Measurements from ENCODE around the gene EIPR1.
"Not testable (repeated sequence)": the region's sequence is repeated elsewhere in the genome, so short reads cannot be mapped to it uniquely, and the experiment has no call there.

Gene EIPR1

DNA sequence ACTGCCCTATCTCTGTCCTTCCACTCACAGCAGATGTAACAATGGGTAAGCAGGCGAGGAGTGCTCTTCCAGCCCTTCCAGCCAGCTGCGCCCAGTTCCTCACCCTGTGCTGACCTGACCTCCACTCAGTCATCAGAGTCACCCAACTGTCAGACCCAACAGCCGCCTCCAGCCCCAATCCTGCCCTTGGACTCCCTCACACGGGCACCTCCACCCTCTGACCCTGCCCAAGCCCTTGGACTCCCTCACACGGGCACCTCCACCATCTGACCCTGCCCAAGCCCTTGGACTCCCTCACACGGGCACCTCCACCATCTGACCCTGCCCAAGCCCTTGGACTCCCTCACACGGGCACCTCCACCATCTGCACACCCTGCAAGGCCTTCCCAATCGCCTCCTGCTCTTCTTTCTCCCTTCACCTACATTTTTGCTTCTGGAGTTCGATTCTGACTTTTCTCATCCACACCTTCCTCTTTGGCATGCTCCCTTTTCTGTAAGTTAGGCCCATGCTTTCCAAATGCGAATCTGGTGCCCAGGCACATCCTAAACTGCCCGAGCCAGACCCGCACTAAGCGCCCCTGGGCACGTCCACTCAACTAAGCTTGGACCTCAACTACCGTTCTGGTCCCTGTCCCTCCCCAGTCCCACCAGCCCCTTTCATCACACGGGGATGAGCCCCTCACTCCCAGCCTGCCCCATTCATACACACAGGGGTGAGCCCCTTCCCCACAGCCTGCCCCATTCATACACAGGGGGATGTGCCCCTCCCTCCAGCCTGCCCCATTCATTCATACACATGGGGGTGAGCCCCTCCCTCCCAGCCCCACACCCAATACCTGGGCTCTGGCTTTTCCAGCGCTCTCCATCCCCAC is 15.9 kb downstream of the EIPR1 start:
- H3K4me3 ChIP-seq (ENCODE audit: low read length), result no peak overlapping the region
- DNase-seq (ENCODE audit: low read depth), result no peak
- no peak for TF ChIP-seq CTCF (IDR thresholded peaks at IDR 0.05; ENCODE audit: insufficient read depth, low read depth, low read length, missing control alignments)

- DNase-seq (ENCODE audit: low read depth), result no peak
- no peak for TF ChIP-seq CTCF (IDR thresholded peaks at IDR 0.05; ENCODE audit: insufficient read depth, low read depth, low read length, missing control alignments)
- no peak overlapping the region for H3K4me3 ChIP-seq (ENCODE audit: low read length)
Observed at GRCh38 chr2:3357926-3358325, 19.7 kb downstream of the EIPR1 start.

GRCh38 chr2:3357446-3357845 is 20.2 kb downstream of the EIPR1 start:
- not testable (repeated sequence) for H3K4me3 ChIP-seq (ENCODE audit: low read length); DNase-seq (ENCODE audit: low read depth)

- no peak for DNase-seq (ENCODE audit: low read depth)
- TF ChIP-seq CTCF (IDR thresholded peaks at IDR 0.05; ENCODE audit: insufficient read depth, low read depth, low read length, missing control alignments), result no peak
- no peak overlapping the region for H3K4me3 ChIP-seq (ENCODE audit: low read length)
Observed at GRCh38 chr2:3356799-3357198, 20.8 kb downstream of the EIPR1 start.

- no peak for TF ChIP-seq CTCF (IDR thresholded peaks at IDR 0.05; ENCODE audit: insufficient read depth, low read depth, low read length, missing control alignments)
- no peak overlapping the region for H3K4me3 ChIP-seq (ENCODE audit: low read length)
- no peak for DNase-seq (ENCODE audit: low read depth)
Observed at GRCh38 chr2:3355951-3356569, 21.6 kb downstream of the EIPR1 start.

DNA sequence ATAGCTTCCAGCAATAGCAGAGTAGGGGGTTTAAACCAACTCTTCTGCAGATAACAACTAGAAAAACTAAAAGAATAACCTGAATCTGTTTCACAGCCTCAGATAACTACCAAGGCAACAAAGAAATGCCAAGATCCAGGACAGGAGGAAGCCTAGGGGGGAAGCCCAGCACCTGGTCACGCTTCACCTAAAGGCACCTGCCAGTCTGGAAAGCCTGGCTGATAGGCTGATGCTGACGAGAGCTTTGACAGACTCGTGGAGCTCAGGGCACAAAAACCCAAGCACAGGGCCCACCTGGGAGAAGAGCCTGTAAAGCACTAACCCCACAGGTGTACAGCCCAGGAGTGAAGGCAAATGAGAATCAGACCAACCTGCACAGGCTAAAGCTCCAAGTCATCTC is 22.6 kb downstream of the EIPR1 start:
- H3K4me3 ChIP-seq (ENCODE audit: low read length), result no peak overlapping the region
- DNase-seq (ENCODE audit: low read depth), result no peak

More for the DNA sequence above, 22.6 kb downstream of the EIPR1 start:
- TF ChIP-seq CTCF (IDR thresholded peaks at IDR 0.05; ENCODE audit: insufficient read depth, low read depth, low read length, missing control alignments), result no peak

Data from epithelial cell of esophagus (primary cell).